T-helper 2 cell treated with Interferon-gamma antibody and Interleukin-4, amounts not matched to agents 5 μg/mL and 100 μg/mL, for 36 hours (primary cell): Measurements from ENCODE around the gene HOXA9.

Experiments
- DNase-seq: peaks from one replicate; pipeline ENCODE4 v3.0.0; 2021; ENCODE audit warnings: low spot score
- H3K27ac Mint-ChIP-seq: one replicate; pipeline ENCODE4 v1.8.0; 2021; ENCODE audit warnings: mild to moderate bottlenecking, mixed read lengths
- H3K27me3 Mint-ChIP-seq: one replicate; pipeline ENCODE4 v1.8.0; 2021; ENCODE audit warnings: low read depth, mixed read lengths
- H3K36me3 Mint-ChIP-seq: one replicate; pipeline ENCODE4 v1.8.0; 2021; ENCODE audit warnings: low read depth, mixed read lengths
- H3K4me1 Mint-ChIP-seq: one replicate; pipeline ENCODE4 v1.8.0; 2021; ENCODE audit warnings: low read depth, mixed read lengths
- H3K4me3 Mint-ChIP-seq: one replicate; pipeline ENCODE4 v1.8.0; 2022; ENCODE audit warnings: mild to moderate bottlenecking, moderate library complexity, mixed read lengths
- H3K9me3 Mint-ChIP-seq: one replicate; pipeline ENCODE4 v1.8.0; 2021; ENCODE audit warnings: mixed read lengths

HOXA9 gene

GRCh38 chr7:27116031-27116961 lies 49.0 kb downstream of the HOXA9 start:
- Mint-ChIP-seq H3K27me3 (no peaks in the 10 kb centered on the region), H3K36me3 (no peaks in the 10 kb centered on the region)

GRCh38 chr7:27115221-27116026 lies 49.9 kb downstream of the HOXA9 start:
- Mint-ChIP-seq H3K9me3 (no peaks in the 10 kb centered on the region), H3K27ac (no peak overlapping the region), H3K4me3 (no peak overlapping the region), H3K27me3 (no peaks in the 10 kb centered on the region), H3K36me3 (no peaks in the 10 kb centered on the region), H3K4me1 (no peaks in the 10 kb centered on the region)
- no peak for DNase-seq

More at GRCh38 chr7:27116031-27116961, 49.0 kb downstream of the HOXA9 start:
- H3K9me3 Mint-ChIP-seq, result no peaks in the 10 kb centered on the region
- no peak overlapping the region for H3K27ac Mint-ChIP-seq
- H3K4me1 Mint-ChIP-seq, result no peaks in the 10 kb centered on the region
- H3K4me3 Mint-ChIP-seq, result no peak overlapping the region
- DNase-seq, result no peak

- Mint-ChIP-seq H3K27me3 (no peaks in the 10 kb centered on the region), H3K9me3 (no peaks in the 10 kb centered on the region), H3K27ac (no peak overlapping the region), H3K4me1 (no peaks in the 10 kb centered on the region), H3K36me3 (no peaks in the 10 kb centered on the region), H3K4me3 (no peak overlapping the region)
- no peak for DNase-seq
These were observed 50.5 kb downstream of the HOXA9 start for GRCh38 chr7:27114881-27115220.

GRCh38 chr7:27113991-27114769 lies 51.2 kb downstream of the HOXA9 start:
- Mint-ChIP-seq H3K4me1 (no peaks in the 10 kb centered on the region), H3K27ac (no peak overlapping the region), H3K9me3 (no peaks in the 10 kb centered on the region), H3K36me3 (no peaks in the 10 kb centered on the region), H3K27me3 (no peaks in the 10 kb centered on the region), H3K4me3 (no peak overlapping the region)
- DNase-seq, result no peak

- Mint-ChIP-seq H3K4me1 (no peaks in the 10 kb centered on the region), H3K36me3 (no peaks in the 10 kb centered on the region), H3K27me3 (no peaks in the 10 kb centered on the region), H3K4me3 (no peak overlapping the region), H3K27ac (no peak overlapping the region), H3K9me3 (no peaks in the 10 kb centered on the region)
- no peak for DNase-seq
These were observed 52.1 kb downstream of the HOXA9 start for GRCh38 chr7:27112955-27113949.
